Central memory CD4-positive, alpha-beta T cell (primary cell): ENCODE data around the gene CCDC74A.
"Not testable (repeated sequence)": the region's sequence is repeated elsewhere in the genome, so short reads cannot be mapped to it uniquely, and the experiment has no call there.

Source experiments
- DNase-seq: peaks from one replicate; pipeline ENCODE4 v3.0.0; 2022

CCDC74A gene

DNA sequence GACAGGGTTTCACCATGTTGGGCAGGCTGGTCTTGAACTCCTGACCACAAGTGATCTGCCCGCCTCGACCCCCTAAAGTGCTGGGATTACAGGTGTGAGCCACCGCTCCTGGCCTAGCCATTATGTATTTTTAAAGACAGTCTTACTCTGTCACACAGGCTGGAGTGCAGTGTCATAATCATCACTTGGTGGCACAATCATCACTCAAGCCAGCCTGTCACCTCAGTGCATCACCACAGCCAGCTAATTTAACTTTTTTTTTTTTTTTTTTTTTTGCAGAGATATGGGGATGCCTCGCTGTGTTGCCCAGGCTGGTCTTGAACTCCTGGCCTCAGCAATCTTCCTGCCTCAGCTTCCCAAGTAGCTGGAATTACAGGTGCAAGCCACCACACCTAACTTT, 24.1 kb upstream of the CCDC74A start:
- not testable (repeated sequence) for DNase-seq

DNA sequence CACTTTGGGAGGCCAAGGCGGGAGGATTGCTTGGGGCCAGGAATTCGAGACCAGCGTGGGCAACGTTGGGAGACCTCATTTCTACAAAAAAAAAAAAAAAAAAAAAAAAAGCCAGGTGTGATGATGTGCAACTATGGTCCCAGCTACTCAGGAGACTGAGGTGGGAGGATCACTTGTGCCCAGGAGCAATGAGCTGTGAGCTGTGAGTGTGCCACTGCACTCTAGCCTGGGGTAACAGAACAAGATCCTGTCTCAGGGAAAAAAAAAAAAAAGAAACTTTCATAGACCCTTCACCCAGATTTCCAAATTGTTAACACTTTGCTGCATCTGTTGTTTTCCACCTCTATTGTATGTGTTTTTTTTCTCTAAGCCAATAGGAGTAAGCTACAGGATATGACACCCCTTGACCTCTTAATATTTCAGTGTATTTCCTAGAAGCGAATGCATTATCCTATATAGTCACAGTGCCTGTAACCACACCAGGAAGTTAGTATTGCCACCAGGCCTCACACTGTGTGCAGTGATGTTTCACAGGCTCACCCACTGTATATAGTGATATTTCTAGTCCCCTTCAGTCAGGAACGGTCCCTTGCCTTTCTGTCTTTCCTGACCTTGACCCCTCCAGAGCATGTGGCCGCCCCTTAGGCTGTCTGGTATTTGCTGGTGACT, 23.5 kb upstream of the CCDC74A start:
- DNase-seq: not testable (repeated sequence)

GRCh38 chr2:131509615-131510014, 18.1 kb upstream of the CCDC74A start:
- no peak for DNase-seq

DNA sequence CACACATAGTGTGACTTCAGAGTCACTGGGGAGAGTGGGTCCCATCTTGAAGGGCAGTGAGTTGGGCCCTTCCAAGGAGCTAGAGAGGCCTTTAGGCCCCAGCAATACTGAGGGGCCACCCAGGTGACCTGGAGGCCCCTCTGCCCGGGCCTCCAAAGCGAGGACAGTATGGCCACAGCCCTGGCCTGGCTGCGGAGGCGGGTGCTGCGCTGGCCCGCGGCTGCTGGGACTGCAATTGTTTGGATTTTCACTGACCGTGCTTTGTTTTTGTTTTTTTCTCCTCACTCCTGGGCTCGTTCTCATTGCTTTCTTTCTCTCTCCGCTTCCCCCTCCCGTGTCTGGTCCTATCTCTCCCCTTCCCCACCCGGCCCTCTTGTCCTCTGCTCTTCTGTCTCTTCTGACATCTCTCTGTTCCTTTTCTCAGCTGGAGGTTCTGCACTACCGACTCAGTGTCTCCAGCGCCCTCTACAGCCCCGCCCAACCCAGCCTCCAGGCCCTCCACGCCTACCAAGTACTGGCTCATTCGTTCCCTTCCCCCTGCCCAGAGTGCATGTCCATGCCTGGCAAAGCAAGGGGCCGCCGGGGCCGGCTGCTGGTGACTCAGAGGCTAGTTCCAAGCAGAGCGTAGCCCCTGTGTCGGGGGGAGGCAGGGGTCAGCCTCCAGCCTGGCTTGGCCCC, 16.3 kb upstream of the CCDC74A start:
- DNase-seq: not testable (repeated sequence)

DNA sequence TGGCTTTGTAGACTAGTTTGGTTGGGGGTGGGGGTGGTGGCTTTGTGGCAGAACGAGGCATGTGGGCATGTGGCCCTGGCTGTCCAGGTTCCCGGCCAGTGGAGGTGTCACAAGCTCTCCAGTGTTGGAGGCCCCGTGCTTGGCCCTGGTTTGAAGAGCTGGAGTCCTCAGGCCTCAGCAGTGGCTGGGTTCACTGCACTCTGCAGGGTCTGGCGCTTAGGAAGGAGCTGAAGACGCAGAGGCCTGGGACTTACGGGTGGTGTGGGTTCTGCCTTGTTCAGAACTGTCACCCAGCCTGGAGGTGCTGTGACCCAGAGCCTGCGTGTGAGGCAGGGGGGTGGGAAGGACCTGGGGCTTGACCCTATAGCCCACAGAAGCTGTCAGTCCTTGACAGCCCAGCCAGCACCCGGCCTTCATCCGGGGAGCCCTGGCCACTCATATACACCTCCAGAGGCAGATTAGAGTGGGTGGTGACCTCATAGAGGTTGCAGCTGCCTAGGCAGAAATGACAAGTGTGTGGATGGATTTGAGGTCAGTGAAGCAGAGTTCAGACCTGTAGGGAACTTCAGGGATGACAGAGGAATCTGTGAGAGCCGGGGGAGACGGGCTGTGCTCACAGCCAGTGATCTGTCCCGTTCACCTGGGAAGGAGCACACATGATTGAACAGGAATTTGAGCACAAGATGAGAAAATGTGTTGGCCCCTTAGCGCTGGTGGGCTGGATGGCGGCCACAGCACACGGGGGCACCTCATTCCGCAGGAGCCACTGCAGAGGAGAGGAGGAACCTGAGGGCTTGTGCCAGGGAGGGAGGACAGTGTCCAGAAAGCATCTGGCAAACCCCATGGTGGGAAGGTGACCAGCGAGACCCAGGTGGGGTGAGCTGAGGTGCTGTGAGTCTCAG, 15.5 kb upstream of the CCDC74A start:
- DNase-seq: not testable (repeated sequence)

DNA sequence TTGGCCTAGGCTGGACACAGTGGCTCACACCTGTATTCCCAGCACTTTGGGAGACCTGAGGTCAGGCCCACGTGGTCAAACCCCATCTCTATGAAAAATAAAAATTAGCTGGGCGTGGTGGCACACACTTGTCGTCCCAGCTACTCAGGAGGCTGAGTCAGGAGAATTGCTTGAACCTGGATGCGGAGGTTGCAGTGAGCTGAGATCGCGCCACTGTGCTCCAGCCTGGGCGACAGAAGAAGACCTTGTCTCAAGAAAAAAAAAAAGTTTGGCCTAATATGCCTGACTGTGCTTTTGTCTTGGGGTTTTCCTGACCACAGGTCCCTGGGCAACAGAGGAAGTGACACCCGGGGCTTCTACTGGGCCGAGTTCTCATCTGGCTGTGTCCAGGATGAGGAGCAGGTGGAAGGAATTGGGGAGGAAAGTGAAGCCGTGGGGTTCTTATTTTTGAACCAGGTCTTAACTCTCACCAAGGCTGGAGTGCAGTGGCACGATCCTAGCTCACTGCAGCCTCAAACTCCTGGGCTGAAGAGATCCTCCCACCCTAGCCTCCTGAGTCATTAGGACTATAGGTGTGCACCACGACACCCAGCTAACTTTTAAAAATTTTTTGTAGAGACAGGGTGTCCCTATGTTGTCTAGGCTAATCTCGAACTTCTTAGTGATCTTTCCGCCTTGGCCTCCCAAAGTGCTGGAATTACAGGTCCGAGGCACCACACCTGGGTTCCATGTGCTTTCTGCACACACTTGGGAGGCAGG, 13.1 kb upstream of the CCDC74A start:
- DNase-seq: not testable (repeated sequence)

DNA sequence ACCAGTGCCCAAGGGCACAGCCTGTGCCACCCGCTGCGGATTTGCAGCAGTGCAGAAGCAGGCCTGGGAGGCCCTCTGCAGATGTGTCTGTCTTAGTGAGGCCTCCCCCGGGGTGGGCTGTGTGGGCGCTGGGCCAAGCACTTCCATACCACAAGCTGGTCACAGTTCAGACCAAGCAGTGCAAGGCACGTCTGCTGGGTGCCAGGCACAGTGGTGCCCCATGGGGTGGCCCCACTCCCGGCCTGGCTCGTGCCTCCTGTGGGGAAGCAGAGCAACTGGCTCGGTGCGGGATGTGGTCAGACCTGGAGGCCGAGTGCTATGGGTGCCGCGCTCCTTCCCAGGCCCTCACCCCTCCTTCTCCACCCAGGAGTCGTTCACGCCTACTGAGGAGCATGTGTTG, 12.5 kb upstream of the CCDC74A start:
- DNase-seq: not testable (repeated sequence)

- no peak for DNase-seq
These were observed 11.7 kb upstream of the CCDC74A start for GRCh38 chr2:131516011-131516410.

GRCh38 chr2:131516621-131517020, 11.1 kb upstream of the CCDC74A start:
- DNase-seq: not testable (repeated sequence)

DNA sequence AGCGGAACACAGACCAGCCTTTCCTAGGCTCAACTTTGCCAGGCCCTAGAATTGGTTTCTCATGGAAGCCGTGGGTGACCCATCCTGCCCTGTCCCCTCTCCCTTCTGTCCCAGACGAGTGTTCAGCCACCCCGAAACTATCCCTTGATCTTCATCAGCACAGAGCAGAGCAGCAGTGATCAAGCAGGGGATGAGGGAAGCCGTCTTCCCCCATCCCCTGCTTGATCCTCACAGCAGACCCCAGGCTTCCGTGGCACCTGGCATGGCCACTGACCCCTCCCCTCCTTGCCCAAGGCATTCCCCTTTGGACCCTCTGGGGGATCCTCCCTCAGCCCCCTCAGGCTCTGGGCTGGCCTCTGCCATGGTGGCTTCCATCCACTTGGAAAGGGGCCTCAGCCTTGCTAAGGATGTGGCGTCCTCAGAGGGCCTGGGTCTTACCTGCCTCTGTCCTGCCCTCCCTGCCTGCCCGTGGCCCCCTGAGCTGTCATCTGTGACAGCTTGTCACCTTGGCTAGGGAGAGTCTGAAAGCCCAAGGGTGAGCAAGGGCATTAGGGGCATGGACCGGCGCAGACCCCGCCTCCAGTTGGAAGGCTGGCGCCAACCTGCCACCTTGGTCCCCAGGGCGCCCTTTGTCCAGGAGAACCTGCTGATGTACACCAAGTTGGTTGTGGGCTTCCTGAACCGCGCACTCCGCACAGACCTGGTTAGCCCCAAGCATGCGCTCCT, 10.4 kb upstream of the CCDC74A start:
- DNase-seq: no peak

GRCh38 chr2:131517856-131518255, 9.8 kb upstream of the CCDC74A start:
- not testable (repeated sequence) for DNase-seq

- DNase-seq: not testable (repeated sequence)
These were observed 9.2 kb upstream of the CCDC74A start for GRCh38 chr2:131518531-131518930.

DNA sequence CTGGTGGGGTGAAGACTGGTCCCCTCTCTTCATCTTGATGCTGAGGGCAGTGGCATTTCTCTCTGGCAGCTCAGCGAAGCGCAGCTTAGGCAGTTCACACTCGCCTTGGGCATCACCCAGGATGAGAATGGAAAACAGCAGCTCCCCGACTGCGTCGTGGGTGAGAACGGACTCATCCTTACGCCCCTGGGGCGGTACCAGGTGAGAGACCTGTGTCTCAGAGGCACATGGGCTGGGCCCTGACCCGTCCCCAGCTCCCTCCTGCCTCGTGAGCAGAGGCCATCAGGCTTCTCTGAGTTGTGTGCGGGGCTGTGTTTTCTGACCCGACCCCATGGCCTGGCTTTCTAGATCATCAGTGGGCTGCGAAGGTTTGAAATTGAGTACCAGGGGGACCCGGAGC, 8.2 kb upstream of the CCDC74A start:
- no peak for DNase-seq

DNA sequence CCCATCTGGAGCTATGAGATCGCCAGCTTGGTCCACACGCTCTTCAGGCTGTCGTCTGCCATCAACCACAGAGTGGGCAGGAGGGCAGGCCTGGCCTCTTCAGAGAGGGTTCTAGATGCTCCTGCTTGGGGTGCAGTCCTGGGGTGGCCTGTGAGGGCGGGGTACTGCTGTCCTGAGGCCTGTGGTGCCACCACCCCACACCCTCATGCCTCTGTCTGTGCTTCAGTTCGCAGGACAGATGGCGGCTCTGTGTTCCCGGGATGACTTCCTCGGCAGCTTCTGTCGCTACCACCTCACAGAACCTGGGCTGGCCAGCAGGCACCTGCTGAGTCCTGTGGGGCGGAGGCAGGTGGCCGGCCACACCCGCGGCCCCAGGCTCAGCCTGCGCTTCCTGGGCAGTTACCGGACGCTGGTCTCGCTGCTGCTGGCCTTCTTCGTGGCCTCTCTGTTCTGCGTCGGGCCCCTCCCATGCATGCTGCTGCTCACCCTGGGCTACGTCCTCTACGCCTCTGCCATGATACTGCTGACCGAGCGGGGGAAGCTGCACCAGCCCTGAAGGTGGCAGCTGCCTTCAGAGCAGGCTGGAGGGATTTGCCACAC, 7.7 kb upstream of the CCDC74A start:
- not testable (repeated sequence) for DNase-seq

- no peak for DNase-seq
These were observed 7.2 kb upstream of the CCDC74A start for GRCh38 chr2:131520526-131520925.

DNA sequence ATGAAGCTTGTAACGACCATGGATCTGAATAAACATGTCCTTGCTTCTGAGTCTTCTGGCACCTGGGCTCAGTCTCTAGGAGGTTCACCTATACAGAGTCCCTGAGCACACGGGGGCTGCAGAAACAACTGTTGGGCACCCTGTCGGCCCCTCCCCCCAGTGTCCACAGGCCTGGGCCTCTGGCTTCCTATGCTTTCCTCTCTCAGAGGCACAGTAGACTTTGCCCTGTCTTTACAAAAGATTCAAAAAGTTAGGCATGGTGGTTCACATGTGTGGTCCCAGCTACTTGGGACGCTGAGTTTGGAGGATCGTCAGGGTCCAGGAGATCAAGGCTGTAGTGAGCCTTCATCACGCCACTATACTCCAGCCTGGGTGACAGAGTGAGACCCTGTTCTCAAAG, 6.2 kb upstream of the CCDC74A start:
- not testable (repeated sequence) for DNase-seq

- DNase-seq: no peak
These were observed 5.5 kb upstream of the CCDC74A start for GRCh38 chr2:131521961-131522781.

- DNase-seq: not testable (repeated sequence)
These were observed 2.4 kb upstream of the CCDC74A start for GRCh38 chr2:131525256-131525655.

DNA sequence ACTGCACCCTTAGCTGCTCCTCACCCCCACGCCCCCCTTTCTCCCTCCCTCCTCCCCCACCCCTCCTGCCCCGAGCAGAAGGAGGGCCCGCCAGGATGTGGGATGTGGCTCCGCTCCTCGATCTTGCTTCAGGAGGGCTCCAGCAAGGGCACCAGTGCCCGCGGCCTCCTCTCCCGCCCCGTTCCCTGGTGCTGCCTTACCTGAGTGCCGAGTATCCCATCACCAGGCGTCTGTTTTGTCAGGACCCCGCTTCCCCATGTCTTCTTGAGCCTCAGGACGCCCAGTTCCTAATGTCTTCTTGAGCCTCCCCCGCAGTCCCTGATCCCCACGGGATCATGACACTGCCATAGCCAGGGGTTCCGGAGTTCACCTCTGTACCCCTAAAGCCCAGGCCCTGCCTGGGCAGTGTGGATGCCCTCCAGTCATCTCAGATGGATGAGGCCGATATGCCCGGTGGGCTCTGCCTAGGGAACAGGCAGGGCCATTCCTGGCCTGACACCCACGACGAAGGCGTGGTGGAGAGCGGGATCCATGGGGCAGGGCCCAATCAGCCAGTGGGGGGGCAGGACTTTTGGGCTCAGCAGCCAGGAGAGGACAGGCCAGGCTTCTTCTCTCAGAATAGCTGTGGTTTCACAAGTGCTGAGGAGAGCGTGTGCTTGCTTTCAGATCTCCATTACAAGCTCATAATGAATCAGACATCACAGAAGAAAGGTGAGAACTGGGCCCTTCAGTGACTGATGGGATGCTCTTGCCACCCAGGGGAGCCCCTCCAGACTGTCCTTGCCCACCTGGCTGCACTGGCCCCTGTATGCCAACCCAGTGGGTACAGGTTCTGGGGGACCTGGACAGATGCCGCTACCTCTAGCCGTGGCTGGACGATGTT, 1.5 kb downstream of the CCDC74A start:
- not testable (repeated sequence) for DNase-seq
